Activated CD8-positive, alpha-beta T cell treated with anti-CD3 and anti-CD28 coated beads for 36 hours (primary cell): ENCODE results near the gene USF2. TPM values are rescaled to one million over a fixed set of nuclear protein-coding genes. Genes with fewer than 3 reads are reported as not detected.
"Not testable (repeated sequence)": the region's sequence is repeated elsewhere in the genome, so short reads cannot be mapped to it uniquely, and the experiment has no call there.

Experiments used
- ATAC-seq: fragments of 200-7000 bp; cut with Tn5 transposase; one replicate; pipeline ENCODE4 v1.10.0; 2021; ENCODE audit warnings: mild to moderate bottlenecking, moderate library complexity
- CTCF ChIA-PET: fragments of 350-600 bp; sonication (Branson Sonifier 250); formaldehyde crosslinking; loops from one replicate; lab custom pipeline; 2021; ENCODE audit warnings: antibody characterized with exemption; lab: Charles Lee
- POLR2A ChIA-PET: fragments of 350-600 bp; sonication (Branson Sonifier 250); formaldehyde crosslinking; loops from one replicate; lab custom pipeline; 2021; ENCODE audit warnings: antibody characterized with exemption; lab: Charles Lee
- DNase-seq: peaks from one replicate; pipeline ENCODE4 v3.0.0-alpha.2; 2020
- H3K27ac Mint-ChIP-seq: one replicate; pipeline ENCODE4 v1.8.0; 2021; ENCODE audit warnings: mild to moderate bottlenecking, mixed read lengths
- H3K27me3 Mint-ChIP-seq: one replicate; pipeline ENCODE4 v1.8.0; 2021; ENCODE audit warnings: mixed read lengths
- H3K36me3 Mint-ChIP-seq: one replicate; pipeline ENCODE4 v1.8.0; 2021; ENCODE audit warnings: low read depth, mixed read lengths
- H3K4me1 Mint-ChIP-seq: one replicate; pipeline ENCODE4 v1.8.0; 2021; ENCODE audit warnings: low read depth, mixed read lengths
- H3K4me3 Mint-ChIP-seq: one replicate; pipeline ENCODE4 v1.8.0; 2021; ENCODE audit warnings: mild to moderate bottlenecking, moderate library complexity, mixed read lengths
- H3K9me3 Mint-ChIP-seq: one replicate; pipeline ENCODE4 v1.8.0; 2021; ENCODE audit warnings: mixed read lengths
- intact Hi-C: fragments of 100-400 bp; cut with micrococcal nuclease; formaldehyde crosslinking; loops from one replicate; pipeline ENCODE4 v1.10.0; 2022
- total RNA-seq, 2 experiments: library from RNA; stranded (reverse); gene quantifications; one replicate each; pipeline ENCODE4 v1.2.3, GENCODE V29; 2021
- TF ChIP-seq, protein P1 (sequence below): fragments of 200-600 bp; IDR thresholded peaks from one replicate; pipeline ENCODE4 v1.8.0; 2022; ENCODE audit warnings: antibody characterized with exemption, mild to moderate bottlenecking

The USF2 gene
- total RNA-seq, 2 experiments from 2014 or later = 111 to 115 TPM

DNA sequence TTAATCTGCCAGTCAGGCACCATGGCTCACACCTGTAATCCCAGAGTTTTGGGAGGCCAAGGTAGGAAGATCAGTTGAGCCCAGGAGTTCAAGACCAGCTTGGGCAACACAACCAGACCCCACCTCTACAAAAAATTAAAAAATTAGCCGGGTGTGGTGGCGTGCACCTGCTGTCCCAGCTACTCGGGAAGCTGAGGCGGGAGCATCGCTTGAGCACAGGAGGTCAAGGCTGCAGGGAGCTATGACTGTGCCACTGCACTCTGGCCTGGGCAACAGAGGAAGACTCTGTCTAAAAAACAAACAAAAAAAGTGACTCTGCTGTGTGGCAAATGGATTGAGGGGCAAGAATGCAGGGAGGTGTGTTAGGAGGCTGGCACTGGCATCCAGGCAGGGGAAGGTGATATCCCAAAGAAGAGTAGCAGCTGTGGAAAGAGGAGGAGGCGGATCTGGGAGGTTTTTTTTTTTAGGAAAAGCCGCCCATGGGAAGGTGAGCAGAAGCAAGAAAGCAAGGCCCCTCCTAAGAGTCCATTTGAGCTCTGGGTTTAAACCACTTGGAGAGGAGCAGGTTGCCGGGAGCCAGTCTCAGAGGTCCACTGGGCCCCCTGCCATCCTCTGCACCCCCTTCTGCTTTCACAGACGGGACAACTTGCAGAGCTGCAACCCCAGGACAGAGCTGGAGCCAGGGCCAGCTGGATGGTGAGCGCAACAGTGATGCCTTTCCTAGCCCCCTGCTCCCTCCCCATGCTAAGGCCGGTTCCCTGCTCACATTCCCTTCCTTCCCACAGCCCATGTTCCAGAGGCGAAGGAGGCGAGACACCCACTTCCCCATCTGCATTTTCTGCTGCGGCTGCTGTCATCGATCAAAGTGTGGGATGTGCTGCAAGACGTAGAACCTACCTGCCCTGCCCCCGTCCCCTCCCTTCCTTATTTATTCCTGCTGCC is 15.7 kb downstream of the USF2 start:
- Mint-ChIP-seq H3K4me1 (peaks cover 2% of the 10 kb centered on the region), H3K4me3 (no peak overlapping the region), H3K9me3 (no peaks in the 10 kb centered on the region), H3K27me3 (peaks cover 16% of the 10 kb centered on the region), H3K27ac (no peak overlapping the region), H3K36me3 (no peaks in the 10 kb centered on the region)
- POLR2A ChIA-PET = no interaction called here
- TF ChIP-seq, protein P1, sequence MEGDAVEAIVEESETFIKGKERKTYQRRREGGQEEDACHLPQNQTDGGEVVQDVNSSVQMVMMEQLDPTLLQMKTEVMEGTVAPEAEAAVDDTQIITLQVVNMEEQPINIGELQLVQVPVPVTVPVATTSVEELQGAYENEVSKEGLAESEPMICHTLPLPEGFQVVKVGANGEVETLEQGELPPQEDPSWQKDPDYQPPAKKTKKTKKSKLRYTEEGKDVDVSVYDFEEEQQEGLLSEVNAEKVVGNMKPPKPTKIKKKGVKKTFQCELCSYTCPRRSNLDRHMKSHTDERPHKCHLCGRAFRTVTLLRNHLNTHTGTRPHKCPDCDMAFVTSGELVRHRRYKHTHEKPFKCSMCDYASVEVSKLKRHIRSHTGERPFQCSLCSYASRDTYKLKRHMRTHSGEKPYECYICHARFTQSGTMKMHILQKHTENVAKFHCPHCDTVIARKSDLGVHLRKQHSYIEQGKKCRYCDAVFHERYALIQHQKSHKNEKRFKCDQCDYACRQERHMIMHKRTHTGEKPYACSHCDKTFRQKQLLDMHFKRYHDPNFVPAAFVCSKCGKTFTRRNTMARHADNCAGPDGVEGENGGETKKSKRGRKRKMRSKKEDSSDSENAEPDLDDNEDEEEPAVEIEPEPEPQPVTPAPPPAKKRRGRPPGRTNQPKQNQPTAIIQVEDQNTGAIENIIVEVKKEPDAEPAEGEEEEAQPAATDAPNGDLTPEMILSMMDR = no peak
- no peak for ATAC-seq
- CTCF ChIA-PET = interaction anchor here (0.9 kb wide), 1 partner anchor 11 kb away, joined by 4 read pairs; no protein-coding TSS in a partner anchor
- DNase-seq = no peak
- intact Hi-C loops = no loop called here

DNA sequence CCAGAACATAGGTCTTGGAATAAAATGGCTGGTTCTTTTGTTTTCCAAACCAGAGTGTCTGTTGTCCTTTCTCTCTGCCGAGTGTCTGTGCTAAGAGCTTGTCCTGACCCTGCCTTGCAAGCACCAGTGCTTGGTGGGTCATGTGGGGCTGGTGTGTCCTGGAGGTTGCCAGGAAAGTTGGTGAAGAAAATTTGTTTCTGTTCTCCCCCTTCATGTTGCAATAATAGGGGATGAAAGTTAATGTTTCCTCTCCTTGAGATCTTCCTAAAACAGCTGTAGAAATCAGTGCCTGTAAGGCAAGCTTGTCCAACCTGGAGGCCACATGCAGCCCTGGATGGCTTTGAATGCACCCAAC is 16.3 kb downstream of the USF2 start:
- DNase-seq (no peak), ATAC-seq (no peak)
- CTCF ChIA-PET = interaction anchor here (0.9 to 1.6 kb wide), 2 partner anchors 9 to 10 kb away, joined by 3 to 4 read pairs; no protein-coding TSS in a partner anchor
- intact Hi-C loops = no loop called here
- no peaks in the 10 kb centered on the region for H3K36me3 Mint-ChIP-seq
- peaks cover 2% of the 10 kb centered on the region for H3K4me1 Mint-ChIP-seq
- TF ChIP-seq, protein P1 = no peak
- no peaks in the 10 kb centered on the region for H3K9me3 Mint-ChIP-seq
- no peak overlapping the region for H3K4me3 Mint-ChIP-seq
- POLR2A ChIA-PET = no interaction called here
- H3K27me3 Mint-ChIP-seq = peaks cover 16% of the 10 kb centered on the region
- no peak overlapping the region for H3K27ac Mint-ChIP-seq

DNA sequence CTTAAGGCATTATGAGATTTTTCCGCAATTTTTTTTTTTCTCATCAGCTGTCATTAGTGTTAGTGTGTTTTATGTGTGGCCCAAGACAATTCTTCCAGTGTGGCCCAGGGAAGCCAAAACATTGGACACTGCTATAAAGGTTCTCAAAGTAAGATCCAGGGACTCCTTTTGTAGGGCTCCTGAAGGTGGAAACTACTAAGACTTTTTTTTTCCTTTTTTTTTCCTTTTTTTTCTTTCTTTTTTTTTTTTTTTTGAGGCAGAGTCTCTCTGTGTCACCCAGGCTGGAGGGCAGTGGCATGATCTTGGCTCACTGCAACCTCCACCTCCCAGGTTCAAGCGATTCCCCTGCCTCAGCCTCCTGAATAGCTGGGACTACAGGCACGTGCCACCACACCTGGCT is 16.7 kb downstream of the USF2 start:
- H3K4me3 Mint-ChIP-seq, DNase-seq, POLR2A ChIA-PET, H3K27ac Mint-ChIP-seq, intact Hi-C loops, H3K4me1 Mint-ChIP-seq, H3K36me3 Mint-ChIP-seq, ATAC-seq, H3K9me3 Mint-ChIP-seq: not testable (repeated sequence)
- H3K27me3 Mint-ChIP-seq = peaks cover 16% of the 10 kb centered on the region
- CTCF ChIA-PET = interaction anchor here (1.6 kb wide), 1 partner anchor 10 kb away, joined by 3 read pairs; no protein-coding TSS in a partner anchor

DNA sequence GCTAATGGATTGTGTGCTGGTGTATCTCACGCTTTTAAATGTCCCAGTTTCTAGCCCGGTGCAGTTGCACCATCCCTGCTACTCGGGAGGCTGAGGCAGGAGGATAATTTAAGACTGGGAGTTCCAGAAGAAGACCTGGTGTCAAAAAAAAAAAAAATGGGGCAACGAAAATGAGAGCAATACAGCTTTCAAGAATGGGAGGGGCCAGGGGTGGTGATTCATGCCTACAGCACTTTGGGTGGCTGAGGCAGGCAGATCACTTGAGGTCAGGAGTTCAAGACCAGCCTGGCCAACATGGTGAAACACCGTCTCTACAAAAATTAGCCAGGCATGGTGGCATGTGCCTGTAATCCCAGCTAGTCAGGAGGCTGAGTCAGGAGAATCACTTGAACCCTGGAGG is 17.3 kb downstream of the USF2 start:
- CTCF ChIA-PET = interaction anchor here (1.6 kb wide), 1 partner anchor 10 kb away, joined by 3 read pairs; no protein-coding TSS in a partner anchor
- peaks cover 16% of the 10 kb centered on the region for H3K27me3 Mint-ChIP-seq
- ATAC-seq, intact Hi-C loops, H3K36me3 Mint-ChIP-seq, H3K4me3 Mint-ChIP-seq, H3K4me1 Mint-ChIP-seq, DNase-seq, POLR2A ChIA-PET, H3K9me3 Mint-ChIP-seq, H3K27ac Mint-ChIP-seq: not testable (repeated sequence)

DNA sequence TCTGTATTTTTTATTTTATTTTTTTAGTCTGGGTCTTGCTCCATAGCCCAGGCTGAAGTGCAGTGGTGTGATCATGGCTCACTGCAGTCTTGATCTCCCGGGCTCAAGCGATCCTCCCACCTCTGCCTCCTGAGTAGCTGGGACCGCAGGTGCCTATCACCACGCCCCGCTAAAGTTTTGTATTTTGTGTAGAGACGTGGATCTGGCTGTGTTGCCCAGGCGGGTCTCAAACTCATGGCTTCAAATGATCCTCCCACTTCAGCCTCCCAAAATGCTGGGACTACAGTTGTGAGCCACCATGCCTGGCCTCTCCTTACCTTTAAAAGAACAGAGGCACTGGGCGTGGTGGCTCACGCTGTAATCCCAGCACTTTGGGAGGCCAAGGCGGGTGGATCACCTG is 19.0 kb downstream of the USF2 start:
- Mint-ChIP-seq H3K27me3 (peaks cover 11% of the 10 kb centered on the region), H3K36me3 (no peaks in the 10 kb centered on the region), H3K27ac (no peak overlapping the region), H3K4me1 (no peaks in the 10 kb centered on the region), H3K9me3 (no peaks in the 10 kb centered on the region), H3K4me3 (no peak overlapping the region)
- POLR2A ChIA-PET = no interaction called here
- CTCF ChIA-PET = no interaction called here
- DNase-seq (no peak), ATAC-seq (no peak)
- TF ChIP-seq, protein P1 = no peak
- intact Hi-C loops = no loop called here

DNA sequence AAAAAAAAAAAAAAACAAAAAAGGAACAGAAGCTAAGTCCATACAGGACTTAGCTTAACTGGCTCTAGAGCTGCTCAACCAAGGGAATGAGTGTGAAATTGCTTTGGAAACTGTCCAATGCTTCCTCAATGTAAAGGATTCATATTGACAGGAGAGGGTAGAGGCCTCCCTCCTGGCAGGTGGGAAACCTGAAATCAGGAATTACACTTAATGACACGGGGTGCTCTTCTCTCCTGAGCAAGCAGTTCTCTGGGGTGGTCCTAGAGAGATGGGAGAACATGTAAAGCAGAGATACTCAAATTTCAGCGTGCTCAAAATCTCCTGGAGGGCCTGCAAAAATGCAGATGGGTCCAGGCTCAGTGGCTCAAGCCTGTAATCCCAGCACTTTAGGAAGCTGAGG is 19.6 kb downstream of the USF2 start:
- H3K27ac Mint-ChIP-seq = no peak overlapping the region
- no peak overlapping the region for H3K4me3 Mint-ChIP-seq
- no peaks in the 10 kb centered on the region for H3K9me3 Mint-ChIP-seq
- H3K36me3 Mint-ChIP-seq = no peaks in the 10 kb centered on the region
- POLR2A ChIA-PET = no interaction called here
- peaks cover 4% of the 10 kb centered on the region for H3K27me3 Mint-ChIP-seq
- intact Hi-C loops = no loop called here
- H3K4me1 Mint-ChIP-seq = no peaks in the 10 kb centered on the region
- DNase-seq = no peak
- CTCF ChIA-PET = no interaction called here
- ATAC-seq = no peak
- TF ChIP-seq, protein P1 = no peak
